Neural cell (in vitro differentiated cells): ENCODE results near the gene NREP. TPM values are rescaled to one million over a fixed set of nuclear protein-coding genes. Genes with fewer than 3 reads are reported as not detected.

ENCODE experiments used
- H2AFZ ChIP-seq: fragments of 200-600, 300-800 bp; sonication (generic), shearing (Covaris generic); 2 replicates; pipeline ENCODE4 v1.6.0; 2014; ENCODE audit warnings: low read depth, mild to moderate bottlenecking, antibody characterized with exemption, low read length, moderate library complexity
- H3F3A ChIP-seq: fragments of 200-600 bp; shearing (Covaris generic); 2 replicates; pipeline ENCODE4 v1.6.1; 2016; ENCODE audit warnings: mild to moderate bottlenecking, moderate library complexity, mixed read lengths, antibody characterized with exemption, low read length; ENCODE audit not compliant: insufficient read depth, poor library complexity, severe bottlenecking
- H3K27ac ChIP-seq: fragments of 200-600, 300-800 bp; sonication (generic), shearing (Covaris generic); 2 replicates; pipeline ENCODE4 v1.5.1; 2014; ENCODE audit warnings: mild to moderate bottlenecking, low read length, moderate library complexity
- H3K27me3 ChIP-seq: fragments of 300-800, 200-600 bp; sonication (generic), shearing (Covaris generic); 2 replicates; pipeline ENCODE4 v1.6.0; 2014; ENCODE audit warnings: mild to moderate bottlenecking, low read depth, low read length, moderate library complexity; ENCODE audit not compliant: insufficient read depth
- H3K36me3 ChIP-seq: fragments of 300-800, 200-600 bp; sonication (generic), shearing (Covaris generic); 2 replicates; pipeline ENCODE4 v1.5.1; 2014; ENCODE audit warnings: mild to moderate bottlenecking, antibody characterized with exemption, low read length, moderate library complexity; ENCODE audit not compliant: insufficient read depth
- H3K4me2 ChIP-seq: fragments of 300-800, 200-600 bp; sonication (generic), shearing (Covaris generic); 2 replicates; pipeline ENCODE4 v1.6.0; 2014; ENCODE audit warnings: mild to moderate bottlenecking, low read length
- H3K4me3 ChIP-seq: fragments of 300-800, 200-600 bp; sonication (generic), shearing (Covaris generic); 2 replicates; pipeline ENCODE4 v1.5.1; 2014; ENCODE audit warnings: mild to moderate bottlenecking, low read length, moderate library complexity
- H3K79me2 ChIP-seq: fragments of 200-600 bp; shearing (Covaris generic); replicated peaks from 2 replicates; pipeline ENCODE4 v1.6.0; 2014; ENCODE audit warnings: mild to moderate bottlenecking, low read length, moderate library complexity; ENCODE audit not compliant: insufficient read depth
- H3K9ac ChIP-seq: fragments of 300-800, 200-600 bp; sonication (generic), shearing (Covaris generic); 2 replicates; pipeline ENCODE4 v1.6.1; 2016; ENCODE audit warnings: mild to moderate bottlenecking, low read length, mixed read lengths
- H3K9me2 ChIP-seq: fragments of 200-600 bp; shearing (Covaris generic); 2 replicates; pipeline ENCODE4 v1.6.1; 2016; ENCODE audit warnings: mild to moderate bottlenecking, low read length, mixed read lengths; ENCODE audit not compliant: insufficient read depth
- H3K9me3 ChIP-seq: fragments of 200-600, 300-800 bp; sonication (generic), shearing (Covaris generic); 2 replicates; pipeline ENCODE4 v1.6.1; 2016; ENCODE audit warnings: mild to moderate bottlenecking, mixed run types, low read length, moderate library complexity, mixed read lengths
- H4K20me1 ChIP-seq: fragments of 200-600 bp; shearing (Covaris generic); 2 replicates; pipeline ENCODE4 v1.6.1; 2016; ENCODE audit warnings: mild to moderate bottlenecking, mixed run types; ENCODE audit not compliant: insufficient read depth
- CTCF ChIP-seq: fragments of 450-650 bp; IDR thresholded peaks from 2 replicates; pipeline ENCODE4 v1.5.1; 2014; ENCODE audit warnings: antibody characterized with exemption, mild to moderate bottlenecking, moderate library complexity; ENCODE audit not compliant: poor library complexity, severe bottlenecking
- EP300 ChIP-seq: fragments of 450-650 bp; conservative IDR thresholded peaks from 2 replicates; pipeline ENCODE4 v1.6.1; 2014; ENCODE audit warnings: antibody characterized with exemption, mild to moderate bottlenecking, moderate library complexity; ENCODE audit not compliant: poor library complexity, severe bottlenecking
- EZH2 ChIP-seq: fragments of 200-600, 300-800 bp; shearing (Covaris generic), sonication (generic); IDR thresholded peaks from 2 replicates; pipeline ENCODE4 v1.6.1; 2014; ENCODE audit warnings: antibody characterized with exemption, low read length, borderline replicate concordance, mild to moderate bottlenecking; ENCODE audit not compliant: insufficient read depth, poor library complexity, severe bottlenecking
- MXI1 ChIP-seq: fragments of 450-650 bp; conservative IDR thresholded peaks from 2 replicates; pipeline ENCODE4 v1.6.1; 2014; ENCODE audit warnings: antibody characterized with exemption, mild to moderate bottlenecking; ENCODE audit not compliant: poor library complexity, severe bottlenecking
- POLR2AphosphoS5 ChIP-seq: IDR thresholded peaks from 2 replicates; pipeline ENCODE4 v1.6.1; 2012
- RAD21 ChIP-seq: fragments of 450-650 bp; conservative IDR thresholded peaks from 2 replicates; pipeline ENCODE4 v1.6.1; 2014; ENCODE audit warnings: antibody characterized with exemption, mild to moderate bottlenecking, moderate library complexity
- REST ChIP-seq: IDR thresholded peaks from 2 replicates; pipeline ENCODE4 v1.6.1; 2012; ENCODE audit warnings: borderline replicate concordance
- SMC3 ChIP-seq: fragments of 450-650 bp; conservative IDR thresholded peaks from 2 replicates; pipeline ENCODE4 v1.6.1; 2014; ENCODE audit warnings: antibody characterized with exemption, mild to moderate bottlenecking, moderate library complexity; ENCODE audit not compliant: poor library complexity
- TAF1 ChIP-seq: IDR thresholded peaks from 2 replicates; pipeline ENCODE4 v1.6.1; 2012; ENCODE audit warnings: low read depth
- polyA plus RNA-seq: library from polyadenylated mRNA; depleted of rRNA; stranded (reverse); fragments of >200 nt; gene quantifications from 2 replicates; pipeline ENCODE4 v1.2.3, GENCODE V29; 2014

Gene NREP
- polyA plus RNA-seq, 1 donor from 2014 or later: 3,807 TPM

GRCh38 chr5:111735583-111736270 lies 21.3 kb downstream of the NREP start:
- peaks cover 85% of the 10 kb centered on the region for H3K79me2 ChIP-seq

GRCh38 chr5:111734597-111734996 lies 22.4 kb downstream of the NREP start:
- Histone ChIP-seq H3K9me3 (no peaks in the 10 kb centered on the region), H3K27ac (no peak overlapping the region), H2AFZ (no peak overlapping the region), H3F3A (no peaks in the 10 kb centered on the region), H3K79me2 (peaks cover 73% of the 10 kb centered on the region), H3K4me3 (no peak overlapping the region), H3K9ac (no peak overlapping the region), H3K9me2 (no peaks in the 10 kb centered on the region), H3K4me2 (no peak overlapping the region), H3K36me3 (peaks cover 25% of the 10 kb centered on the region), H3K27me3 (no peaks in the 10 kb centered on the region), H4K20me1 (peaks cover 6% of the 10 kb centered on the region)
- TF ChIP-seq SMC3: no peak
- no peak for TF ChIP-seq MXI1
- TF ChIP-seq TAF1: no peak
- TF ChIP-seq POLR2AphosphoS5: no peak
- no peak for TF ChIP-seq CTCF
- no peak for TF ChIP-seq EP300
- TF ChIP-seq EZH2: no peak

More at GRCh38 chr5:111735583-111736270, 21.3 kb downstream of the NREP start:
- H2AFZ ChIP-seq: no peak overlapping the region
- H3K9ac ChIP-seq: no peak overlapping the region
- no peak overlapping the region for H3K4me2 ChIP-seq
- no peak overlapping the region for H3K4me3 ChIP-seq
- H3K27me3 ChIP-seq: no peaks in the 10 kb centered on the region
- peaks cover 11% of the 10 kb centered on the region for H4K20me1 ChIP-seq
- H3K9me2 ChIP-seq: no peaks in the 10 kb centered on the region
- no peaks in the 10 kb centered on the region for H3K9me3 ChIP-seq
- H3K36me3 ChIP-seq: peaks cover 26% of the 10 kb centered on the region
- no peak overlapping the region for H3K27ac ChIP-seq
- H3F3A ChIP-seq: no peaks in the 10 kb centered on the region
- no peak for TF ChIP-seq REST
- no peak for TF ChIP-seq EP300
- TF ChIP-seq SMC3: no peak
- no peak for TF ChIP-seq EZH2
- TF ChIP-seq POLR2AphosphoS5: no peak
- no peak for TF ChIP-seq CTCF
- no peak for TF ChIP-seq RAD21
- TF ChIP-seq MXI1: no peak
- no peak for TF ChIP-seq TAF1
